GM21737 (cell line): ENCODE results near the gene SOX6.
A peak's percentile ranks its signal among the peaks of the same experiment; 100 is the strongest.

Experiments
- ATAC-seq: cut with Tn5 transposase; IDR thresholded peaks from one replicate; pipeline ENCODE4 v1.9.1; 2021; ENCODE audit warnings: mild to moderate bottlenecking, moderate library complexity; ENCODE audit not compliant: unreplicated experiment

SOX6 gene

GRCh38 chr11:15970506-15971214 is 385.7 kb downstream of the SOX6 start:
- ATAC-seq = no peak

- ATAC-seq = no peak
These were observed 386.5 kb downstream of the SOX6 start for GRCh38 chr11:15969701-15970329.

- peak; percentile 85 for ATAC-seq
These were observed 387.1 kb downstream of the SOX6 start for GRCh38 chr11:15969281-15969680.

GRCh38 chr11:15968461-15969130 is 387.8 kb downstream of the SOX6 start:
- no peak for ATAC-seq

- no peak for ATAC-seq
These were observed 388.4 kb downstream of the SOX6 start for GRCh38 chr11:15967966-15968365.

- ATAC-seq = no peak
These were observed 389.2 kb downstream of the SOX6 start for GRCh38 chr11:15967166-15967565.

GRCh38 chr11:15965562-15966250 is 390.6 kb downstream of the SOX6 start:
- ATAC-seq = no peak

- ATAC-seq = no peak
These were observed 393.1 kb downstream of the SOX6 start for GRCh38 chr11:15963266-15963665.

- no peak for ATAC-seq
These were observed 397.4 kb downstream of the SOX6 start for GRCh38 chr11:15958910-15959309.

- ATAC-seq = no peak
These were observed 399.1 kb downstream of the SOX6 start for GRCh38 chr11:15957234-15957633.

- ATAC-seq = no peak
These were observed 400.0 kb downstream of the SOX6 start for GRCh38 chr11:15956302-15956701.

GRCh38 chr11:15955595-15955994 is 400.8 kb downstream of the SOX6 start:
- no peak for ATAC-seq

GRCh38 chr11:15947681-15948648 is 408.4 kb downstream of the SOX6 start:
- no peak for ATAC-seq

- ATAC-seq = no peak
These were observed 410.6 kb downstream of the SOX6 start for GRCh38 chr11:15945726-15946125.

- no peak for ATAC-seq
These were observed 411.9 kb downstream of the SOX6 start for GRCh38 chr11:15944460-15944859.

- ATAC-seq = no peak
These were observed 412.7 kb downstream of the SOX6 start for GRCh38 chr11:15943418-15944197.

GRCh38 chr11:15942936-15943335 is 413.4 kb downstream of the SOX6 start:
- no peak for ATAC-seq

GRCh38 chr11:15942126-15942525 is 414.2 kb downstream of the SOX6 start:
- ATAC-seq = no peak

GRCh38 chr11:15941206-15941770 is 415.1 kb downstream of the SOX6 start:
- ATAC-seq = no peak
